ENCODE measurements around the gene SPDYE17.
"Not testable (repeated sequence)": the region's sequence is repeated elsewhere in the genome, so short reads cannot be mapped to it uniquely, and the experiment has no call there.

Gene SPDYE17, protein sequence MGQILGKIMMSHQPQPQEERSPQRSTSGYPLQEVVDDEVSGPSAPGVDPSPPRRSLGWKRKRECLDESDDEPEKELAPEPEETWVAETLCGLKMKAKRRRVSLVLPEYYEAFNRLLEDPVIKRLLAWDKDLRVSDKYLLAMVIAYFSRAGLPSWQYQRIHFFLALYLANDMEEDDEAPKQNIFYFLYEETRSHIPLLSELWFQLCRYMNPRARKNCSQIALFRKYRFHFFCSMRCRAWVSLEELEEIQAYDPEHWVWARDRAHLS

DNA sequence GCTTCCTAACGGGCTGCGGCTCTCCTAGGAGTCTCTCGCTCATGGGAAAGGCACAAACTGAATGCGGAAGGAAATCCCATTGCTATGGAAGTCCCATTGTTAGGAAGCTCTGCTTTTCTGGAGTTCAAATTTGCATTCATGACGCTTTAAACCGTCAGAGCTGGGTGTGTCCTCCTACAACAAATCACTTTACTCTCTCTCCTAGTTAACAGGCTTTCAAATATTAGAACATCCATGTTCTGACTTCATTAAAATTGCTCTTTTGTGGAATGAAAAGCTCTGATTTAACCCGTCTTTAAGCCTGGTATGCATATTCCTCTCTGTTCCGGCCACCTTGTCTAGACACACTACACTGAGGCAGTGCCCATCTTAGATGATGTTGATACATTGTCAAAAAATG lies at the start of gene SPDYE17:
TSS of gene SPDYE17 (minus strand) at position 101 of the 400 bp plus-strand sequence. CDS start 1,791 bp downstream, outside the sequence.
- DNase-seq, result not testable (repeated sequence)

DNA sequence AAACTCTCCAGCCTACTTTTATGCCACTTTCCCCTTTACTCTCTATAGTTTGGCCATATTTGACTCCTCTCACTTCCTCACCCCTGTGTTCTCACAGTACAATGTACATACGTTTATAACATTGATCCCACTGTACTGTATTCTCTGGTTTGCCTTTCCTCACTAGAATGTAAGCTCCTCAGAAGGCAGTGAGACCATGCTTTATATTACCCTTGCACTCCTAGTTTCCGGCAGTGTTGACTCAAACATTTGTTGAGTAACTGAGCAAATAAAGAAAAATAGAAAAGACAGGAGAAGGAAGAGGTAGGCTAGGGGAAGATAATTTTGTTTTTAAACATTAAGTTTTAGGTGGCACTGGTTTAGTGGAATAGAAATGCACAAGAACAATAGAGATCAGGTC lies 48.1 kb upstream of the SPDYE17 start:
- not testable (repeated sequence) for DNase-seq

DNA sequence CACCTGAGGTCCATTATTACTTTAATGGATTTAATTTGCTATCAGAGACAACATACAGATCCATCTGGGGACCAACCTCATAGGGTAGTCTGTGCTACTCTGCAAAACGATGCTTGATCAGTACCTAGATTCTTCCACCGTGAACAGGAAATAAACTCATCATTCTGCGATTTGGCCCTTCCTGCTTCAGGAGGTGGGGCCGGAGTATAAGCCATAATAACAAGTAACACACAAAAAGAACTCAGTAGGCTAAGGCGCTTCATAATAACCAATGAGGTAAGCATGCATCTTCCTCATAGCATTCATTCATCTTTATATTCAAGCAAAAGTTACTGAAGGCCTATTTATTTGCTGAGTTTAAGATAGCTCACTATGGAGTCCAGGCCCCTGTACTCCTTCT lies 47.5 kb upstream of the SPDYE17 start:
- not testable (repeated sequence) for DNase-seq

DNA sequence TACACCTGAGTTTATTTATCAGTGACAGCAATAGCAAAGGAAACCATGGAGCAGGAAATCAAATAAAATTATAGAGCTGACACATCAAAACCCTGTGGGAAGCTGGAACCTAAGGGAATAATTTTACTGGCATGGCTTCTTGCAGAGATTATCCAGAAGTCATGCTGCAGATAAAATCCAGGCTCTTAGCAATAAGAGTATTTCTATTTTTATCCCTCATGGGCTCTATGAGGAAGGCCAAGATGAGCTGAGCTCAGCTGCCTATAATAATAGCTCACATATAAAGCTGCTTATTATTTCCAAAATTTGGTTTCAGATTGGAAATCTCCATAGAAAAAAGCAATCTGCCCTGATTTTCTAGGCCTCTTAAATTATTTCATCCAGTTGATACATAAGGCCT lies 47.0 kb upstream of the SPDYE17 start:
- not testable (repeated sequence) for DNase-seq

DNA sequence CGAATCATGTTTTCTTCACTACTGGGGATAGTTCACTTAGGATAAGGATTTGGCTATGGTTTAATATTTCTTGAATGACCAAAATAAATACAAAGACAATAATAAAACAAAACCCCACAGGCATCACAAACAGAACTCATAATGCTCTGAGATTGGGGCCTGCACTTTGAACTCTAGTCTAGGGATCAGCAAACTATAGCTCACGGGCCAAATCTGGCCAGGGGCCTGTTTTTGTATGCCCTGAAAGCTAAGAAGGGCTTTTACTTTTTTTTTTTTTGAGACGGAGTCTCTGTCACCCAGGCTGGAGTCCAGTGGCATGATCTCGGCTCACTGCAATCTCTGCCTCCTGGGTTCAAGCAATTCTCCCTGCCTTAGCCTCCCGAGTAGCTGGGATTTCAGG lies 44.9 kb upstream of the SPDYE17 start:
- not testable (repeated sequence) for DNase-seq

DNA sequence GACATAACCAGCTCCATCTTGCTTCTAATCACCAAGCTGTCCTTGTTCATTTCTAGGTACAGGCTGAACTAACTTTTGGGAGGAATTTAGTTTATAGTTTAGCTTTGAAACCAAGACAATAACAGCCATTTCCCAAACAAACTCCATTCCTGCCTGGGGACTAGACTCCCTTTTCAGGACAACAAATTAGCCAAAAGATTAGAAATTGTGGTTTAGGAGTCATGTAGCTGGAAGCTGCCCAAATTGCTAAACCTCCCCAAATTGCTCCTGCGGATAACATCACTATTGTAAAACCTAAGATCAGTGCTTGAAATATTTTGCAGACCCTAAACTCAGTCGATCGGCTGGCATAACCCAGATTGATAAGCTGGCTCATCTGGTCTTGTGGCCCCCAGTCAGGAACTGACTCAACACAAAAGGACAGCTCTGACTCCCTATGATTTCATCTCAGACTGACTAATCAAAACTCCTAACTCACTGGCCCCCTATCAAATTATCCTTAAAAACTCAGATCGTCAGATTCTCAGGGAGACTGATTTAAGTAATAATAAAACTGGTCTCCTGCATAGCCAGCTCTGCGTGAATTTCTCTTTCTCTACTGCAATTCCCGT lies 42.7 kb upstream of the SPDYE17 start:
- not testable (repeated sequence) for DNase-seq

DNA sequence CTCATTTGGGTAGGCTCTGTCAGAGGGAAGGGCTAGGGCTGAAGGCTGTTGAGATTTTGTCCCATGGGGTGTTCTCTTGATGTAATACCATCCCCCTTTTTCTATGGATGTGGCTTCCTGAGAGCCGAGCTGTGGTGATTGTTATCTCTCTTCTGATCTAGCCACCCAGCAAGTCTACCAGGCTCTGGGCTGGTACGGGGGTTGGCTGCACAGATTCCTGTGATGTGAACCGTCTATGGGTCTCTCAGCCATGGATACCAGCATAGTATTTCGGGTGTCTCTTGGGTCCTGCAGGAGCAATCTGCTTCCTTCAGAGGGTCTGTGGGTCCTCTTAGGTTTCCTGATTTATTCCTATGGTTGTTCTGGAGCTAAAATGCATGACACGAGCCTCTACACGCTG lies 38.9 kb upstream of the SPDYE17 start:
- DNase-seq, result not testable (repeated sequence)

DNA sequence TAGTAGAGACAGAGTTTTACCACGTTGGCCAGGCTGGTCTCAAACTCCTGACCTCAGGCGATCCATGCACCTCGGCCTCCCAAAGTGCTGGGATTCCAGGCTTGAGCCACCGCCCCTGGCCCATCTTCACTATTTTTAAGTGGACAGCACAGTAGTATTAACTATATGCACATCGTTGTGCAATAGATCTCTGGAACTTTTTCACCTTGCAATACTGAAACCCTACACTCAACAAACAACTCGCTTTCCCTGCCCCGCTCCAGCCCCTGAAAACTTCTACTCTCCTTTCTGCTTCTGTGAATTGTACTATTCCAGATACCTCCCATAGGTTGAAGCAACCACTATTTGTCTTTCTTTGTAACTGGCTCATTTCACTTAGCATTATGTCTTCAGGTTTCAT lies 33.7 kb upstream of the SPDYE17 start:
- DNase-seq, result not testable (repeated sequence)

DNA sequence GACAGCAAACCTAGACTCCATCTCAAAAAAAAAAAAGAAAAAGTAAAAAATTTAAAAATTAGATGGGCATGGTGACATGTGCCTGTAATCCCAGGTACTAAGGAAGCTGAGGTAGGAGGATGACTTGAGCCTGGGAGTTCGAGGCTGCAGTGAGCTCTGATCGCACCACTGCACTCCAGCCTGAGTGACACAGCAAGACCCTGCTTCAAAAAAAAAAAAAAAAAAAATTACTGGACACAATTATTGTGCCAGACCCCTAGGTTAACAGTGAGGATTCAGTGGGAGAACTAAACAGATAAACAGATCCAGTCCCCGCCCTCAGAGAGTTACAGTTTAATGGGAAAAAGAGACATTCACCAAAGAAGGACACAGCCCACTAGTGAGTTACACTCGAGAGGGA lies 31.6 kb upstream of the SPDYE17 start:
- DNase-seq, result not testable (repeated sequence)

DNA sequence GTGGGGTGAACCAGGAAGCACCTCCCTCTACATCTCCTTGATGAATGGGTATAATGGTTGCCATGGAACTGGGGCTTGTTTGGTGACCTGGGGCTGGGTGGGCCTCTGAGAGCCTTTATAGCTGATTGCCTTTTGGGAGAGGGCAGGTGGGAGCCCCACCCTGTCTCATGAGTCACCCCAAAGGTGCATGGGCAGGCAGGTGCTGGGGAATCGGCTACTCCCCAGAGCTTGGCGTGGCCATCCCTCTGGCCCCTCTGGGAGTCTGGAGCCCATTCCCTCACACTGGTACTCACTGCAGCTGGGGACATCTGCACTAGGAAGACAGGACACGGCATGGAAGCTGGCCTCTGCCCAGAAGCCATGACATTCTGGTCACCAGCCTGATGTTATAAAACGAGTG lies 30.4 kb upstream of the SPDYE17 start, which contains the start of gene SPDYE18:
TSS of gene SPDYE18 (minus strand) at position 2 of the 400 bp plus-strand sequence. CDS start 2,046 bp downstream, outside the sequence.
- DNase-seq, result not testable (repeated sequence)

DNA sequence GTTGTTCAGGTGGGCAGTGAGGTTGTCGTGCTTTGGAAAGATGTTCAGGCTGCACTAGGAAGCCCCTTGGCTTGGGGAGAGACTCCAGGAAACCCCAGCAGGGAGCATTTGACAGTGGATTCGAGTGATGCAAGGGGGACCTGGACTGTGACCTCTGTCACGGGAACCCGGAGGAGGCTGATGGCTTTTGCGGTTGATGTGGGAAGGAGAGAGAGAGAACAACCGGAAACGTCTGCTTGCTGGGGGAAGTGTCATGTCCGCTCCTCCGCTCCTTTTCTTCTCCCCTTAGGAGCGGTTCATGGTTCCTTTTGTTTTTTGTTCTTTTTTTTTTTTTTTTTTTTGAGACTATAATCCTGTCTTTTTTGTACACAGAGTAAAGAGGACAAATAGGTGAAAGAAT lies 5.8 kb downstream of the SPDYE17 start:
- DNase-seq, result not testable (repeated sequence)

DNA sequence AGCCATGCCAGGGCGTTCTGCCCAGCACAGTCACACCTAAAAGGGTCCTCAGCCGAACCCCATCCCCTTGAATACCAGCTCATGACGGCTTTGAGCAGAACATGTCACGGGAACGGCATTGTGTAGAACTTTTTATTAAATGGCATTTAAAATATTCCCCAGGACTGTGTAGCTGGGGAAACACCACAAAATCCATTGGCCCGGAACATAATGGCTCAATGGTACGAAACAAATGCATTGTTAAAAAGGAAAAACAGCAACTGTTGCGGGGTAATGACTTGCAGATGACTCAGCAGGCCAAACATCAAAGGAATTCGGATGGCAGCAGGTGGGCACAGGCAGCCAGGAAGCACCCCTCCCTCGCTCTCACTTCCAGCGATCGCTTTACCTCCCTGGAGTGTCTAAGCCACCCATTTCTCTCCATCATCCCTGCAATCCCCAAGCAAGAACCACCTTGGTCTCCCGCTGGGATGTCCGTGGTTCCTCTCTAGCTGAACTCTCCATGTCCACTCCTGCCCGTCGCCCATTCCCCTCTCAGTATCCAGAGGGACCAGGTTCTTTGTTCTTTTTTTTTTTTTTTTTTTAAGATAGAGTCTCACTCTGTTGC lies 22.0 kb downstream of the SPDYE17 start:
- DNase-seq, result not testable (repeated sequence)

DNA sequence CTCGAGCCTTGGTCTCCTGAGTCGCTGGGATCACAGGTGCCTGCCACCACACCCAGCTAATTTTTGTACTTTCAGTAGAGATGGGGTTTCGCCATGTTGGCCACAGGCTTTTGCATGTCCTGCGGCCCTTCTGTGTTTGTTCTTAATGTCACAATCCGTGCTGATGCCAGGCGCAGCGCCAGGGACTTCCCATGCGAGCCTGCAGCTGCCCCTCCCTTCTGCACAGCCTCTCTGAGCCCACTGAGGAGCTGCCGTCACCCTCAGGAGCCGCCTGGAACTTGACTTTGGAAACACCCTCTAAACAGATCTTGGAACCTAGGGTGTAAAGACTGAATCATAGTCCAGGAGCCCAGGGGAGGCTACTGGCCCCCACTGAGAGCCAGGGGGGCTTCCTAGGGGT lies 24.2 kb downstream of the SPDYE17 start:
- not testable (repeated sequence) for DNase-seq

DNA sequence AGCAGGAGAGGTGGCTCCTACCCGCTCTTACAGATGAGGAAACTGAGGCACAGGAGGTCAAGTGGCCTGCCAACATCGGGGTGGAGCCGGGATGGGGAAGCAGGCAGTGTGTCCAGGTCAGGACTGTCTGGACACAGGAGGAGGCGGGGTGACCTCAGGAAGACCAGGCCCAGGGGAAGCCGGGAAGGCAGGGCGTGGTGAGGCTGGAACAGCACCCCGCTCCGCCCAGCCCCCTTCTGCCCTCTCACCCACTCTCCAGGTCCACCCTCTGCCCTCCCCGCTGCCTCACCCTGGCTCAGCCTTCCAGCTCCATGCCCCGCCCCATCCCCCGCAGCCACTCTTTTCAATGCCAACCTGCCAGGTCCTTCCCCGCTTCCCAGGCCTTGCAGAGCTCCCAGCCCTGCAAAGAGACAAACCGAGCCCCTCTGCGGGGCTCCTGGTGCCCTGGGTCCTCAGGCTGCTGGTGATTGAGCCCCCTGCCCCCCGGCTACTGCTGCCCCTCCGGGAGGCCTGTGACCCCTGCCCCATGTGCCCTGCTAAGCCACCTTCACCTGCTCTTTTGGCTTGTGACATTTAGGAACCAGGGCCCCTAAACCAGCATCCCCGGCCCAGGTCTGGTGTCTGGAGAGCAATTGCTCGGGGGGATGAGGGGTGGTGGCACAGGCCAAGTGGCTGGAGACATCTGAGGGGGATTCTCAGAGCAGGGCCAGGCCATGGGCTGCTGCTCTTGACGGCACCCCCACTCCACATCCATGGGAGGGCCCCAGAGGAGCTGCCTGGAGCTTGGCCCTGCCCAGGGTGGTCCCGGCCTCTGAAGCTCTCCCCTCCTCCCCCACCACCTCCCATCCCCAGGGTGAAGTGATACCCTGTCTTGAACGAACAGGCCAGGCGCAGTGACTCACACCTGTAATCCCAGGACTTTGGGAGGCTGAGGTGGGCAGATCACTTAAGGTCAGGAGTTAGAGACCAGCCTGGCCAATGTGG lies 25.7 kb downstream of the SPDYE17 start:
- not testable (repeated sequence) for DNase-seq

DNA sequence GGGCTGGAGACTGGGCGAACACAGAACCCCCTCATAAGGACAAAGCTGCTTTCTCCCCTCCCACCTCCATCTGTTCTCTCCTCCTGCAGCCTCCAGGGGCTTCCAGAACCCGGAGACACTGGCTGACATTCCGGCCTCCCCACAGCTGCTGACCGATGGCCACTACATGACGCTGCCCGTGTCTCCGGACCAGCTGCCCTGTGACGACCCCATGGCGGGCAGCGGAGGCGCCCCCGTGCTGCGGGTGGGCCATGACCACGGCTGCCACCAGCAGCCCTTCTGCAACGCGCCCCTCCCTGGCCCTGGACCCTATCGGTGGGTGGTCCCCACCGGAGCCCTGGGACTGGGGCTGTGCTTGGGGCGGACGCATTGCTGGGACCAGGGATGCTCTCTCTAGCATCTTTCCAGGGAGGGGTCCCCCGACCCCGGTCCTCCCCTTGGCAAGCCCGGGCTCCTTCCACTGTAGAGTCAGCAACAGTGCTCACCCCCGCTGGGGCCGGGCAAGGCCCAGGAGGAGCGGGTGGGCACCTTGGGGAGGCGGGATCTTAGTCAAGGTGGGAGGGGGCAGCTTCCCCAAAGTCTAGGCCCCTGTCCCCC lies 26.6 kb downstream of the SPDYE17 start:
- not testable (repeated sequence) for DNase-seq

DNA sequence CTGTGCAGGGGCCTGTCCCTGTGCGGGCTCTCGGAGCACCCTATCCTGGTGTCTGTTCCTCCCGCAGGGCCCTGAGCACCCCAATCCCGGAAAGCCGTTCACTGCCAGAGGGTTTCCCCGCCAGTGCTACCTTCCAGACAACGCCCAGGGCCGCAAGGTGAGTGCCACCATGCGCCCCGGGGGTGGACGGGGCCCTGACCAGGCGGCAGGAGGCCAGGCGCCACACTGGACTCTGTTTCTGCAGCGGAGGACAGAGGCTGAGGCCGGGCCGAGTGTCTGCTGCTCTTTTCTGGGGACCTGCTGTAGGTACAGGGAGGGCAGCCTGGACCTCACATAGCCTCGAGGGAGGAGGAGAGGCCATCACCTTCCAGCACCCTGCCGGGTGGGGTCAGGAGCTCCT lies 28.0 kb downstream of the SPDYE17 start:
- DNase-seq, result not testable (repeated sequence)

DNA sequence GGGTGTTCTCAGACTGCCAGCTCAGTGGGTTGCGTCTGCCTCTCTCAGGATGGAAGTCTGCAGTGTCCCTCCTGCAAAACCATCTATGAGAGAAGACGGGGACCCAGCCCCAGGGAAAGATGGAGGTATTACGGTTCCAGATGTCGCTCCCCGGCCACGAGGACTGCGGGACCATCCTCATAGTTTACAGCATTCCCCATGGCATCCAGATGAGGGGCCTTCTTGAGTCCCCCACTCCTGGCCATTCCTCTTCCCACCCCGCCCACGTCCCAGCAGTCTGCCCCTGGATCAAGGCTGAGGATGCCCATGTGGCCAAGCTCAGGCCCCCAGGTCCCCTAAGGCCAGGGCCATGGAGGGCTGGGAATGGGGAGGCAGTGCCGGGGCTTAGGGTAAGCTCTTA lies 28.9 kb downstream of the SPDYE17 start:
- DNase-seq, result not testable (repeated sequence)

DNA sequence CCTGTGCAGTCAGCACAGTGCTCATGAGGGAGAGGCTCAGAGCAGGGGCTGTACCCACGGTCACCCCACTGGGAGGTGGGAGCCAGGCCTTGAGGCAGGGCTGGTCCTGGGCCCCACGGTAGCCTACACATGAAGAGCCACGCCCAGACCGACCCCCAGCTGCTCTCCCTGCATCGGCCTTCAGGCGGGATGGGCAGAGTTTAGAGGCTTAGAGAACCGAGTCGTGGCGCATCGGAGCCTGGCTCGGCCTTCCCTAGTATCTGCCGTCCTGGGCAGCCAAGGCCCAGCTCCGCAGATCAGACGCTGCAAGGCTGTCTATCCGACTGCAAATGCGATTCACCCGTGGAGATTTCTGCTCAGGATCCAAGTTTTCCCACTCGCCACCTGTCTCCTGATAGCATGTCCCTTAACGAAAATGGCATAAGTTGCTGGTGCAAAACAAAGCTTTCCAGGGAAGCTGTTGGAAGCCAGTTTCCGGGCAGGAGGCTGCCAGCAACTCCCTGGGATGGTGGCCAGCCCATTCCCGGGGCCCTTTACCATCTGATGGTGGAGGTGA lies 29.4 kb downstream of the SPDYE17 start:
- not testable (repeated sequence) for DNase-seq

DNA sequence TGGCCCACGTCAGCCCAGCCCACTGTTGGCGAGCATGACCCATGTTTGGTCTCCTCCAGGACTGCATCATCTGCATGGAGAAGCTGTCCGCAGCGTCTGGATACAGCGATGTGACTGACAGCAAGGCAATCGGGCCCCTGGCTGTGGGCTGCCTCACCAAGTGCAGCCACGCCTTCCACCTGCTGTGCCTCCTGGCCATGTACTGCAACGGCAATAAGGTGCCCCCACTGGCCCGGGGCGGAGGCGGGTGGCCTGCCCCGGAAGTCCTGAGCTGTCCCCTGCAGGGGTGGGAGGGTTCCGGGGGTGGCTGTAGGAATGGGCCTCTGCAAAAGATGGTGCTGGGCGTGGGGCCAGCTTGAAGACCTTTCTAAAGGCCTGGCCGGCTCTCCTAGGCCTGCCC lies 30.1 kb downstream of the SPDYE17 start:
- not testable (repeated sequence) for DNase-seq

DNA sequence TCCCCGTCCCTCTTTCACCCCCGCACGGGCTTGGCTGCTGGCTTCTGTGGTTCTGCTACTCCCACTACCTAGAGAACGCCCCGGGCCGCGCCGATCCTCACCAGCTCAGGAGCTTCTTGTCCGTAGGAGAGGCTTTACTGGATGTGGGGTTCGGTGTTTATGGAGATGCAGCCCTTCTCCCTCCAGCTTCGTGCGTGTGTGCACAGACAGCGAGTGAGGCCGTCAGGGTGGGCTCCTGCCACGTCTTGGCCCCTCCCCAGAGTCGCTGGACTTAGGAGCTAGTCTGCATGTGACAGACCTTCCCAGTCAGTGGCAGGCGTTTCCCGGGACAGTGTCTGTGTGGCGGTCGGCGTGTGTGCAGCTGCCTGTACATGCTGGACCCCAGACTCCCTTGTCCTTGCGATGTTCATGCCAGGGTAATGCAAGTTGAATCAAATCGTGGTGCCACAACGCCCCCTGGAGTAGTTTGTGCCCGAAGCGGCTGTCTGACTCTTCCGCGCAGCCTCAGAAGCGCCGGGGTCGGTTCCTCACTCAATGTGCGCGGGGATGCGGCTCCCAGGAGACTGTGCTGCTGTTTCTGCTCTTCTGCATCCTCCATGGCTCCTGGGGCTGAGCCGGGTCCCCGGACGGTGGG lies 32.6 kb downstream of the SPDYE17 start:
- not testable (repeated sequence) for DNase-seq

DNA sequence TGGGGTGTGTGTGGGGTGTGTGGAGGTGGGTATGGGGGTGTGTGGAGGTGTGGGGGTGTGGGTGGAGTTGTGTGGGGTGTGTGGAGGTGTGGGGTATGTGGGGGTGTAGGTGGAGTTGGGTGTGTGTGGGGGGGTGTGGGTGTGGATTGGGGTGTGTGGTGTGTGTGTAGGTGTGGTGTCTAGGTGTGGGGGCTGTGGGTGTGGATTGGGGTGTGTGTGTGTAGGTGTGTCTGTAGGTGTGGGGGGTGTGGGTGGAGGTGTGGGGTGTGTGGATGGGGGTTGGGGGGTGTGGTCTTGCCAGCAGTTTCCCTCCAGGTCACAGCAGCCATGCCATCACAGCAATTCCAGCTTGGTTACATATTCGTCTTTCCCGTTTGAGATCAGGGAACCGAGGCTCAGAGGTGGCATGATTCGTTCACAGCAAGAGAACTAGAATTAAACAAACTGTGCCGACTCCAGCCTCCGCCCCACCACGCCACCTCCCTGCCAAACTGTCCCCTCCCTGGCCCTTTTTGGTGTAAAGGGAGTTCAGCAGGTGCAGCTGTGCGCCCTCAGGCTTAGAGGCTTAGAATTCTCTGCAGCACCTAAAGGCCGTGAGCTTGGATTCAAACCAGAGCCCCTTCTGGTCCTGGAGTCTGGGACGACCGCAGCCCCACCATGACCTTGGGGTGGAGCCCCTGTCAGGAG lies 33.3 kb downstream of the SPDYE17 start:
- not testable (repeated sequence) for DNase-seq
